ENCODE measurements around the gene SULF2. TPM values are rescaled to one million over a fixed set of nuclear protein-coding genes. Genes with fewer than 3 reads are reported as not detected.

The SULF2 gene
- total and polyA plus RNA-seq, 9 of the 15 experiments (the other 6 are each of a cell fraction or from before 2014, with no cell fraction given) = 0.33 TPM; not detected in 8

DNA sequence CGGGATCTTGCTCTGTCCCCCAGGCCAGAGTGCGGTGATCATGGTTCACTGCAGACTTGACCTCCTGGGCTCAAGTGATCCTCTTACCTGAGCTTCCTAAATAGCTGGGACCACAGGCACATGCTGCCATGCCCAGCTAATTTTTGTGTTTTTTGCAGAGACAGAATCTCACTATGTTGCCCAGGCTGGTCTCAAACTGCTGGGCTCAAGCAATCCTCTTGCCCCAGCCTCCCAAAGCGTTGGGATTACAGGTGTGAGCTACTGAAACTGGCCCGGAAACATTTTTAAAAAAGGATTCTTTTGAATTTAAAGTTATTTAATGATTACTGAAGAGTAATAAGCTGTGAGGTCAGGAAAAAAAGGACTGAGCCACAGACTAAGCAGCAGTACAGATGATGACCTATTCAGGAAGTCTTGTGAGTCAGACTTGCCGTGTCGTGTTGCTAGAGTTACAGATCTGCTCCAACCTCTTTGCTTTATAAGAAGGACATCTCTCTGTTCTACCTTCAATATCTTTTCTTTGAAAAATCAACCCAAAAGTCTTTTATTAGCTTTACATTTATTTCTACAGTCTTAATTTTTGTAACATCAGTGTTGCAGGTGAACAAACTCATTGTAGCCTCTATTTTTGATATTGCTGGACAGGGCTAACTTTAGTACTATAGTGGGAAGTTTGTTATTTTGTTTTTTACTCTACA lies 174.9 kb downstream of the SULF2 start (continued):
- no peak for TF ChIP-seq ZNF655 (CRISPR knock-in tag; IDR thresholded peaks at IDR 0.05)
- no peak for TF ChIP-seq FOXM1 (IDR thresholded peaks at IDR 0.05; ENCODE audit: low read depth)
- no peak for TF ChIP-seq FOXM1 (CRISPR knock-in tag; IDR thresholded peaks at IDR 0.05; ENCODE audit: low read depth)
- TF ChIP-seq, protein P1, sequence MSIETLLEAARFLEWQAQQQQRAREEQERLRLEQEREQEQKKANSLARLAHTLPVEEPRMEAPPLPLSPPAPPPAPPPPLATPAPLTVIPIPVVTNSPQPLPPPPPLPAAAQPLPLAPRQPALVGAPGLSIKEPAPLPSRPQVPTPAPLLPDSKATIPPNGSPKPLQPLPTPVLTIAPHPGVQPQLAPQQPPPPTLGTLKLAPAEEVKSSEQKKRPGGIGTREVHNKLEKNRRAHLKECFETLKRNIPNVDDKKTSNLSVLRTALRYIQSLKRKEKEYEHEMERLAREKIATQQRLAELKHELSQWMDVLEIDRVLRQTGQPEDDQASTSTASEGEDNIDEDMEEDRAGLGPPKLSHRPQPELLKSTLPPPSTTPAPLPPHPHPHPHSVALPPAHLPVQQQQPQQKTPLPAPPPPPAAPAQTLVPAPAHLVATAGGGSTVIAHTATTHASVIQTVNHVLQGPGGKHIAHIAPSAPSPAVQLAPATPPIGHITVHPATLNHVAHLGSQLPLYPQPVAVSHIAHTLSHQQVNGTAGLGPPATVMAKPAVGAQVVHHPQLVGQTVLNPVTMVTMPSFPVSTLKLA (conservative IDR thresholded peaks at IDR 0.05) = 0 out of 4 replicates have a peak, but pooled peaks of 1 of the 2 experiments have one; percentile 18
- no peak for TF ChIP-seq ZNF76 (CRISPR knock-in tag; IDR thresholded peaks at IDR 0.05; ENCODE audit: borderline replicate concordance)
- no peak for TF ChIP-seq POLR2A (conservative IDR thresholded peaks at IDR 0.05)
- TF ChIP-seq HDAC1 (IDR thresholded peaks at IDR 0.05) = no peak
- no peak for TF ChIP-seq MTF1 (CRISPR knock-in tag; IDR thresholded peaks at IDR 0.05; ENCODE audit: borderline replicate concordance)
- TF ChIP-seq KLF6 (CRISPR knock-in tag; IDR thresholded peaks at IDR 0.05; ENCODE audit: borderline replicate concordance) = no peak
